Heart left ventricle (tissue), 16 donors: ENCODE data around the gene MAML1. TPM values are rescaled to one million over a fixed set of nuclear protein-coding genes. Genes with fewer than 3 reads are reported as not detected.

Source experiments
- ATAC-seq, 4 donors: fragments of 200-7000 bp; cut with Tn5 transposase; one replicate each; pipeline ENCODE4 v1.9.1; 2020 to 2022; ENCODE audit warnings: moderate library complexity in 4 of 4, mild to moderate bottlenecking in 3 of 4, moderate number of reproducible peaks in 1 of 4
- DNase-seq, 5 donors: peaks; one replicate each; pipeline ENCODE4 v3.0.0-alpha.2; 2020
- H3K27ac ChIP-seq, 12 donors: fragments of 200-600 bp; sonication (generic) in 4 of 12; one replicate each; pipeline versions ENCODE4 v1.5.0 to v1.8.0; 2016 to 2022; ENCODE audit warnings: mild to moderate bottlenecking in 2 of 12
- H3K27me3 ChIP-seq, 9 donors: fragments of 200-600 bp; sonication (generic) in 2 of 9; one replicate each; pipeline versions ENCODE4 v1.5.1 to v1.8.0; 2016 to 2022; ENCODE audit warnings: mild to moderate bottlenecking in 3 of 9
- H3K36me3 ChIP-seq, 9 donors: fragments of 200-600 bp; sonication (generic) in 2 of 9; one replicate each; pipeline versions ENCODE4 v1.5.0 to v1.8.0; 2018 to 2022; ENCODE audit warnings: mild to moderate bottlenecking in 2 of 9
- H3K4me1 ChIP-seq, 12 donors: fragments of 200-600 bp; sonication (generic) in 4 of 12; one replicate each; pipeline versions ENCODE4 v1.5.0 to v1.8.0; 2016 to 2022; ENCODE audit warnings: mild to moderate bottlenecking in 3 of 12
- H3K4me3 ChIP-seq, 12 donors: fragments of 200-600 bp; sonication (generic) in 4 of 12; one replicate each; pipeline versions ENCODE4 v1.5.0 to v1.8.0; 2017 to 2022; ENCODE audit warnings: mild to moderate bottlenecking in 9 of 12, moderate library complexity in 4 of 12
- H3K9me3 ChIP-seq, 12 donors: fragments of 200-600 bp; sonication (generic) in 4 of 12; one replicate each; pipeline versions ENCODE4 v1.5.0 to v1.8.0; 2016 to 2022; ENCODE audit warnings: mild to moderate bottlenecking in 1 of 12
- CTCF ChIP-seq, 12 donors: fragments of 200-600 bp; sonication (generic) in 4 of 12; IDR thresholded peaks; one replicate each; pipeline versions ENCODE4 v1.5.0 to v1.8.0; 2018 to 2022; ENCODE audit warnings: antibody characterized with exemption in 12 of 12, mild to moderate bottlenecking in 5 of 12
- POLR2A ChIP-seq, 2 donors: fragments of 450-650 bp; IDR thresholded peaks; one replicate each; pipeline ENCODE4 v1.6.1; 2017; ENCODE audit warnings: antibody characterized with exemption in 2 of 2, mild to moderate bottlenecking in 2 of 2, moderate library complexity in 2 of 2
- WGBS, 4 donors: extraction: QIAGEN DNeasy Blood & Tissue Kit in 2 of 4; methylation state at CpG; one replicate each; pipeline versions ENCODE4 v1.1.5 to v1.1.7; 2013 to 2018; 5-methylcytosine and 5-hydroxymethylcytosine counted together
- intact Hi-C, 10 donors: fragments of 100-400 bp; cut with DNase I; formaldehyde crosslinking; loops; one replicate each; pipeline versions ENCODE4 v1.11.1 to v1.14.2; 2022
- polyA plus RNA-seq, 2 donors: library from polyadenylated mRNA; stranded (reverse); fragments of 200-250 nt; gene quantifications; one replicate each; pipeline ENCODE4 v1.2.3, GENCODE V29; 2013
- total RNA-seq, 9 donors: library from RNA; depleted of rRNA in 2 of 9; stranded (reverse); fragments of >200 nt in 2 of 9; fragmentation: NEBNext Ultra II Directional in 3 of 9; extraction: Animal tissue kit (Norgen Biotek cat#: 25700) in 3 of 9; gene quantifications; one replicate each; pipeline versions ENCODE4 v1.1.0 to v1.2.4, GENCODE V29; 2016 to 2023
- donor health status: ischemic (EF 13 %, LVEDD 7.1; RV severe dilation, severe dysfunction).
- donor health status: healthy with polysubstance abuse.
- donor health status: DM: no; HTN: yes; CAD: no.
- donor health status: DM: no; HTN: no; CAD: no.
- donor health status: ischemic (EF 25% LVEDD 6.9; RV normal size, moderate dysfunction).
- donor health status: ischemic (EF 25% LVEDD 5.7; RV mildly dilated, moderate dysfunction).
- donor health status: healthy.
- donor health status: DM: yes; HTN: yes; CAD: no.
- donor health status: ischemic (EF 35%, LVEDD 5.7; RV mildly dilated, moderate dysfunction).
- donor health status: nonischemic (EF 11% LVEDD 7.7; RV severe dilation, severe dysfunction).
- donor health status: DM: yes; HTN: yes; CAD: no.
- donor health status: PGD.
- donor health status: ischemic (EF 29% LVEDD 5.4; RV normal size, mild dysfunction).
- donor health status: nonischemic (EF 23%, LVEDD 6.1; RV moderate dilation, normal function).

MAML1 gene
- total and polyA plus RNA-seq, 11 donors, result 6.9 to 18.0 (median 11.8) TPM

GRCh38 chr5:179764056-179764455 is 31.4 kb downstream of the MAML1 start:
- Histone ChIP-seq H3K4me3 (no peak overlapping the region), H3K27me3 (no peaks in the 10 kb centered on the region), H3K36me3 (peaks cover 0 to 40% (median 30%) of the 10 kb centered on the region in 9 donors), H3K9me3 (no peaks in the 10 kb centered on the region), H3K4me1 (peaks cover 0 to 95% (median 67%) of the 10 kb centered on the region in 12 donors), H3K27ac (no peak overlapping the region)
- DNase-seq (no peak), ATAC-seq (no peak)
- 66 to 73% (median 69%) methylated on average over 7 to 8 of the region's 8 CpGs for WGBS, 4 donors
- TF ChIP-seq CTCF (IDR thresholded peaks at IDR 0.05), result no peak
- TF ChIP-seq POLR2A (IDR thresholded peaks at IDR 0.05), result no peak
- intact Hi-C loops, result loop anchor here in 8 of 10 donors (2.0 to 10.0 kb wide), 7 partner anchors 29 to 143 kb away; partner anchors contain the start of genes TBC1D9B (in 3 of the 8), LTC4S (in 1 of the 8) and MRNIP (in 1 of the 8)

DNA sequence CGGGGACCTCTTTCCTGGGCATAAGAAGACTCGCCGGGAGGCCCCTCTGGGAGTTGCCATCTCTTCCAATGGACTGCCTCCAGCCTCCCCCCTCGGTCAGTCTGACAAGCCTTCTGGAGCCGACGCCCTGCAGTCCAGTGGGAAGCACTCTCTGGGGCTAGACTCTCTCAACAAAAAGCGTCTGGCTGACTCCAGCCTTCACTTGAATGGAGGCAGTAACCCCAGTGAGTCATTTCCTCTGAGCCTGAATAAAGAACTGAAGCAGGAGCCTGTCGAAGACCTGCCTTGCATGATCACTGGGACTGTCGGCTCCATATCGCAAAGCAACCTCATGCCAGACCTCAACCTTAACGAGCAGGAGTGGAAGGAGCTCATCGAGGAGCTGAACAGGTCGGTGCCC is 32.8 kb downstream of the MAML1 start:
- no peak for TF ChIP-seq CTCF (IDR thresholded peaks at IDR 0.05)
- no peak for TF ChIP-seq POLR2A (IDR thresholded peaks at IDR 0.05)
- H3K4me3 ChIP-seq, result peak overlapping the region in 1 of 12 donors; percentile 6
- H3K36me3 ChIP-seq, result peaks cover 0 to 53% (median 43%) of the 10 kb centered on the region in 9 donors
- WGBS, 4 donors, result 29 to 49% (median 32%) methylated on average over 12 to 13 of the region's 13 CpGs
- peak; percentile 52 to 81 (median 75) for DNase-seq
- H3K27ac ChIP-seq, result peak overlapping the region in 11 of 12 donors; percentile 15 to 77 (median 53)
- peaks cover 0 to 91% (median 56%) of the 10 kb centered on the region in 12 donors for H3K4me1 ChIP-seq
- no peaks in the 10 kb centered on the region for H3K9me3 ChIP-seq
- ATAC-seq, result peak; percentile 37 to 86 (median 80)
- no peaks in the 10 kb centered on the region for H3K27me3 ChIP-seq
- intact Hi-C loops, result loop anchor here in 4 of 10 donors (2.0 to 10.0 kb wide), 5 partner anchors 27 to 139 kb away; partner anchors contain the start of genes LTC4S (in 1 of the 4), MRNIP (in 1 of the 4) and TBC1D9B (in 1 of the 4)

DNA sequence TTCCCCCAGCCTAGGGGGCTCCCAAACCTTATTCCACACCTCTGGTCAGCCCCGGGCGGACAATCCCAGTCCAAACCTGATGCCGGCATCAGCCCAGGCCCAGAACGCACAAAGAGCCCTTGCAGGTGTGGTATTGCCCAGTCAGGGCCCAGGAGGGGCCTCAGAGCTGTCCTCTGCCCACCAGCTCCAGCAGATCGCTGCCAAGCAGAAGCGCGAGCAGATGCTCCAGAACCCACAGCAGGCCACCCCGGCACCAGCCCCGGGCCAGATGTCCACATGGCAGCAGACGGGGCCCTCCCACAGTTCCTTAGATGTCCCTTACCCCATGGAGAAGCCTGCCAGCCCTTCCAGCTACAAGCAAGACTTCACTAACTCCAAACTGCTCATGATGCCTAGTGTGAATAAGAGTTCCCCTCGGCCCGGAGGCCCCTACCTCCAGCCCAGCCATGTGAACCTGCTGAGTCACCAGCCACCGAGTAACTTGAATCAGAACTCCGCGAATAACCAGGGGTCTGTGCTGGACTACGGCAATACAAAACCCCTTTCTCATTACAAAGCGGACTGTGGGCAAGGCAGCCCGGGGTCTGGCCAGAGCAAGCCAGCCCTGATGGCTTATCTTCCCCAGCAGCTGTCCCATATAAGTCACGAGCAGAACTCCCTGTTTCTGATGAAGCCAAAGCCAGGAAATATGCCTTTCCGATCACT is 33.6 kb downstream of the MAML1 start:
- TF ChIP-seq CTCF (IDR thresholded peaks at IDR 0.05), result no peak
- TF ChIP-seq POLR2A (IDR thresholded peaks at IDR 0.05), result no peak
- DNase-seq, result no peak
- peaks cover 0 to 61% (median 51%) of the 10 kb centered on the region in 9 donors for H3K36me3 ChIP-seq
- H3K4me1 ChIP-seq, result peaks cover 0 to 86% (median 53%) of the 10 kb centered on the region in 12 donors
- 85 to 87% (median 86%) methylated on average over 15 to 20 of the region's 20 CpGs for WGBS, 4 donors
- H3K27ac ChIP-seq, result peak overlapping the region in 11 of 12 donors; percentile 15 to 77 (median 53)
- no peaks in the 10 kb centered on the region for H3K9me3 ChIP-seq
- ATAC-seq, result no peak
- peak overlapping the region in 1 of 12 donors; percentile 6 for H3K4me3 ChIP-seq
- intact Hi-C loops, result loop anchor here in 1 of 10 donors (10.0 kb wide), 2 partner anchors 89 to 139 kb away; partner anchors contain the start of genes MRNIP and TBC1D9B
- H3K27me3 ChIP-seq, result no peaks in the 10 kb centered on the region
